ENCODE data around the gene ZFYVE21.

- TF ChIP-seq CTCF (conservative IDR thresholded peaks at IDR 0.05 in 1 of 2, IDR thresholded peaks at IDR 0.05 in 1 of 2; ENCODE audit: extremely low read depth in 1 of 2, insufficient read depth in 1 of 2, low read depth in 1 of 2, low read length in 2 of 2) (no peak), EZH2 (IDR thresholded peaks at IDR 0.05; ENCODE audit: borderline replicate concordance, low read length) (no peak)
Observed at GRCh38 chr14:103735815-103736545, 20.4 kb downstream of the ZFYVE21 start.
